GM13976 (cell line): ENCODE data around the gene FBXO21.
A peak's percentile ranks its signal among the peaks of the same experiment; 100 is the strongest.

Source experiments
- DNase-seq: peaks from one replicate; pipeline ENCODE4 v3.0.0; 2012; ENCODE audit warnings: low spot score
- CTCF ChIP-seq: IDR thresholded peaks from 2 replicates; pipeline ENCODE4 v1.5.1; 2012; ENCODE audit warnings: borderline replicate concordance, mild to moderate bottlenecking; ENCODE audit not compliant: insufficient read depth; ENCODE audit errors: extremely low read depth, missing control alignments, control extremely low read depth
- in situ Hi-C: fragments of 300-500 bp; cut with MboI; formaldehyde crosslinking; loops from one replicate; pipeline ENCODE4 v1.12.0; 2022; ENCODE audit warnings: low sequenced_read_pairs, mixed read lengths, inconsistent platforms; ENCODE audit not compliant: unreplicated experiment

FBXO21 gene

GRCh38 chr12:117101953-117102799, 88.1 kb downstream of the FBXO21 start:
- in situ Hi-C loops: no loop called here
- DNase-seq: no peak
- no peak for TF ChIP-seq CTCF

GRCh38 chr12:117100851-117101673, 89.2 kb downstream of the FBXO21 start:
- DNase-seq: no peak
- in situ Hi-C loops: no loop called here
- TF ChIP-seq CTCF: no peak

GRCh38 chr12:117100251-117100650, 90.0 kb downstream of the FBXO21 start:
- TF ChIP-seq CTCF: peak; percentile 9
- DNase-seq: no peak
- in situ Hi-C loops: no loop called here

GRCh38 chr12:117098361-117099217, 91.7 kb downstream of the FBXO21 start:
- in situ Hi-C loops: no loop called here
- DNase-seq: peak; percentile 80
- TF ChIP-seq CTCF: no peak

GRCh38 chr12:117098024-117098360, 92.3 kb downstream of the FBXO21 start:
- in situ Hi-C loops: no loop called here
- TF ChIP-seq CTCF: no peak
- DNase-seq: no peak

GRCh38 chr12:117097159-117097558, 93.1 kb downstream of the FBXO21 start:
- TF ChIP-seq CTCF: no peak
- in situ Hi-C loops: no loop called here
- no peak for DNase-seq
